Measurements from ENCODE around the gene CLEC16A.

The CLEC16A gene

DNA sequence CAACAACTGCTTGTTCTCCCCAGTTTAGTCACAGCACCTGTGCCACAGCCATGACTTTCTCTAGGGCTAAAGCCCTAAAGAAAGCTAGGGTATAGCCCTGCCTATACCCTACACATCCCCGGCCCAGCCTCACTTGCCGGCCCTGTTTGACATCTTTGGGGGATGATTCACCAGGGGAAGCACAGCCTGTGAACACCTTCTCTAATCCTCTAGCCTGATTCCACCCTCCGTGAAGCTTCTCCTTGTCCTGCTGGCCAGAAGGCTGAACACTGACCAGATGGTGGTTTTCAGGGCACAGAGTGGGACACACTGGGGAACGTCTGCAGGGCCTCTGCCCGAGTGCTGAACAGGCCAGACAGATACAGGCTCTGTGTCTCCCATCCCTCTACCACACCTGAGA, 6.0 kb downstream of the CLEC16A start:
- no peaks in the 10 kb centered on the region for H3K9me3 ChIP-seq
- peak overlapping the region; percentile 78 for H3K27ac ChIP-seq
- no peak overlapping the region for H3K4me3 ChIP-seq (ENCODE audit: low read depth in 1 of 2, low read length in 1 of 2)
- no peaks in the 10 kb centered on the region for H3K36me3 ChIP-seq
- TF ChIP-seq, protein P1, sequence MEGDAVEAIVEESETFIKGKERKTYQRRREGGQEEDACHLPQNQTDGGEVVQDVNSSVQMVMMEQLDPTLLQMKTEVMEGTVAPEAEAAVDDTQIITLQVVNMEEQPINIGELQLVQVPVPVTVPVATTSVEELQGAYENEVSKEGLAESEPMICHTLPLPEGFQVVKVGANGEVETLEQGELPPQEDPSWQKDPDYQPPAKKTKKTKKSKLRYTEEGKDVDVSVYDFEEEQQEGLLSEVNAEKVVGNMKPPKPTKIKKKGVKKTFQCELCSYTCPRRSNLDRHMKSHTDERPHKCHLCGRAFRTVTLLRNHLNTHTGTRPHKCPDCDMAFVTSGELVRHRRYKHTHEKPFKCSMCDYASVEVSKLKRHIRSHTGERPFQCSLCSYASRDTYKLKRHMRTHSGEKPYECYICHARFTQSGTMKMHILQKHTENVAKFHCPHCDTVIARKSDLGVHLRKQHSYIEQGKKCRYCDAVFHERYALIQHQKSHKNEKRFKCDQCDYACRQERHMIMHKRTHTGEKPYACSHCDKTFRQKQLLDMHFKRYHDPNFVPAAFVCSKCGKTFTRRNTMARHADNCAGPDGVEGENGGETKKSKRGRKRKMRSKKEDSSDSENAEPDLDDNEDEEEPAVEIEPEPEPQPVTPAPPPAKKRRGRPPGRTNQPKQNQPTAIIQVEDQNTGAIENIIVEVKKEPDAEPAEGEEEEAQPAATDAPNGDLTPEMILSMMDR (IDR thresholded peaks at IDR 0.05), result no peak
- no peaks in the 10 kb centered on the region for H3K27me3 ChIP-seq
- peaks cover 53 to 66% of the 10 kb centered on the region in 2 experiments for H3K4me1 ChIP-seq (ENCODE audit: control insufficient read depth in 1 of 2, insufficient read depth in 1 of 2, low read depth in 1 of 2, low read length in 1 of 2)

DNA sequence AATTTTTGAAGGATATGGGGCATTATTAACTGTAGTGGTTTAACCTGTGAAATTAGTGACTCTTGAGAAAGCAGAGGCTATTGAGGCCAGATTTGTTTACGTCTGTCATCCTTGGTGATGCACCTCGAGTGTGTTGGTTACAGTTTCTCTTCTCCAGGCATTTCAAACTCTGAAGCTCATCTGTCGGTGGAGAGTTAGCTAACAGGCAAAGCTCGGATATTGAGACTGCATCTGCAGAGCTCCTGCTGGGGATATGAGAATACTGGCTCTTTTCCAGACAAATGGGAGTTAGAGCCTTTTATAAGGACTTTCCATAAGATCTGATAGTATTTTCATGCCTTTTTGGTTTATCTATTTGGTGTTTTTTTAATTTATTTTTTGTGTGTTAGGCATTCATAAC, 6.7 kb downstream of the CLEC16A start:
- no peaks in the 10 kb centered on the region for H3K36me3 ChIP-seq
- TF ChIP-seq, protein P1 (IDR thresholded peaks at IDR 0.05), result no peak
- no peaks in the 10 kb centered on the region for H3K27me3 ChIP-seq
- no peaks in the 10 kb centered on the region for H3K9me3 ChIP-seq
- H3K4me3 ChIP-seq (ENCODE audit: low read depth in 1 of 2, low read length in 1 of 2), result no peak overlapping the region
- peaks cover 47 to 60% of the 10 kb centered on the region in 2 experiments for H3K4me1 ChIP-seq (ENCODE audit: control insufficient read depth in 1 of 2, insufficient read depth in 1 of 2, low read depth in 1 of 2, low read length in 1 of 2)
- H3K27ac ChIP-seq, result peak overlapping the region; percentile 78

DNA sequence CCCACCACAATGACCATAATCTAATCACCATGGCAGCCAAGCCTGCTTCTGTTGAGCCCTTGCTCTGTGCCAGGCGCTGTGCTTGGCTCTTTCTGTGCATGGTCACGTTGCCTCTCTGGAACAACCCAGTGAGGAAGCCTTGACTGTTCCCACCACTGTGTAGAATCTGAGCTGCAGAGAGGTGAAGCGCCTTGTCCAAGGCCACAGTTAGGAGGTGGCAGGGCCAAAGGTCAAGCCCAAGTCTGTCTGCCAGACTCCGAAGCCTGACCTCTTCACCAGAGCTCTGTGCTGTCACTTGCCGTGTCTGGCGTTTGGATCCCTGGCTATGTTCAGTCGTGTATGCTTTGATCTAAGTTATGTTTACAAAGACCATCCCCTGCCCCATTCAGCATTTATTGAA, 10.5 kb downstream of the CLEC16A start:
- Histone ChIP-seq H3K36me3 (peaks cover 9% of the 10 kb centered on the region), H3K4me1 (ENCODE audit: control insufficient read depth in 1 of 2, insufficient read depth in 1 of 2, low read depth in 1 of 2, low read length in 1 of 2) (peaks cover 24 to 26% of the 10 kb centered on the region in 2 experiments), H3K27ac (no peak overlapping the region), H3K27me3 (no peaks in the 10 kb centered on the region), H3K9me3 (no peaks in the 10 kb centered on the region), H3K4me3 (ENCODE audit: low read depth in 1 of 2, low read length in 1 of 2) (no peak overlapping the region)
- TF ChIP-seq, protein P1 (IDR thresholded peaks at IDR 0.05), result no peak

DNA sequence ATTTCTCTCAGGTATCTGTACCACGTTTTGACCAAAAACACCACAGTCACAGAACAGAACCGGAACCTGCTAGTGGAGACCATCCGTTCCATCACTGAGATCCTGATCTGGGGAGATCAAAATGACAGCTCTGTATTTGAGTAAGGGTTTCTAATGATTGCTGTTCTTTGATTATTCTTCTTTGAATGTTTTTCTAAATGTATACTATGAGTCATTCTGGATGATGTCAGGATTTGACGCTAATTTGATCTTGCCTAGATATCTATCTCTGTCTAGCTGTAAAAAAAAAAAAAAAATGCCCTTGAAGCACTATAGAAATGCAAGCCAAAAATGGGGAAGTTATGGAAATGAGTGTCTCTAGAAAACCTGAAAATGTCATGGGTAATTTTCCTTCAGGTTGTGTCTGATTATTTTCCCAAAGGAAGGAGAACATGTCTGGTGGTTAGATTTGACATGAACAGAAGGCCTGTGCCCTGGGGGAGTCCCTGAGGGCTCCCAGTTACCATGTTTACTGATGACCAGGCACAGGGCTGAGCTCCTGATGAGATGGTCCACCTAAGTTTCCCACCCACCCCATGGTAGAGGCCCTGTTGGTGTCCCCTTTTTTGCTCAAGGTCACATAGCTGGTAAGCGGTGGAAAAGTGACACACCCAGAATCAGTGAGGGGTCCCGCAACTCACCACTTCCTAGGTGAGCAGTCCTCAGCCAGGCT, 13.6 kb downstream of the CLEC16A start:
- Histone ChIP-seq H3K9me3 (no peaks in the 10 kb centered on the region), H3K4me1 (ENCODE audit: control insufficient read depth in 1 of 2, insufficient read depth in 1 of 2, low read depth in 1 of 2, low read length in 1 of 2) (peaks cover 12 to 13% of the 10 kb centered on the region in 2 experiments), H3K36me3 (peaks cover 32% of the 10 kb centered on the region), H3K27me3 (no peaks in the 10 kb centered on the region), H3K4me3 (ENCODE audit: low read depth in 1 of 2, low read length in 1 of 2) (no peak overlapping the region), H3K27ac (no peak overlapping the region)
- TF ChIP-seq, protein P1 (IDR thresholded peaks at IDR 0.05), result no peak

DNA sequence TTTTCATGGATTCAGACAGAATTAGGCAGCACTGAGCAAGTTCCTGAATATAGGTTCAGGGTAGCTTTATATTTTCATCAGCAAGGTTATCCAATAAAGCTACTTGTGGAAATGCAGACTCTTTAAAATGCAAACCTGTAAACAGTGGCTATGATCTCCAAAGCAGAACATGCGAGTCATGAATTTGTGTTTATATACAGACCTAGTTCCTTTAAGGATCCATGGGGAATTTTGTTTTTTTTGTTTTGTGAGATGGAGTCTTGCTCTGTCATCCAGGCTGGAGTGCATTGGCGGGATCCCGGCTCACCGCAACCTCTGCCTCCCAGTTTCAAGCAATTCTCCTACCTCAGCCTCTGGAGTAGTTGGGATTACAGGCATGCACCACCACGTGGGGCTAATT, 14.8 kb downstream of the CLEC16A start:
- TF ChIP-seq, protein P1 (IDR thresholded peaks at IDR 0.05), result no peak
- no peaks in the 10 kb centered on the region for H3K27me3 ChIP-seq

More for the DNA sequence above, 14.8 kb downstream of the CLEC16A start:
- Histone ChIP-seq H3K9me3 (no peaks in the 10 kb centered on the region), H3K36me3 (peaks cover 41% of the 10 kb centered on the region), H3K4me1 (ENCODE audit: control insufficient read depth in 1 of 2, insufficient read depth in 1 of 2, low read depth in 1 of 2, low read length in 1 of 2) (peaks cover 7 to 9% of the 10 kb centered on the region in 2 experiments), H3K27ac (no peak overlapping the region), H3K4me3 (ENCODE audit: low read depth in 1 of 2, low read length in 1 of 2) (no peak overlapping the region)

All from neutrophil (primary cell).